GM12892 (cell line): Measurements from ENCODE around the gene C16orf90.
"Not testable (repeated sequence)": the region's sequence is repeated elsewhere in the genome, so short reads cannot be mapped to it uniquely, and the experiment has no call there.

Experiments used
- DNase-seq: peaks from one replicate; pipeline ENCODE4 v3.0.0; 2011; ENCODE audit not compliant: insufficient read length
- FAIRE-seq: peaks from 2 replicates; lab custom pipeline; 2011; peaks lifted over from hg19 to GRCh38; lab: Jason Lieb, UNC
- POLR2A ChIP-seq: IDR thresholded peaks from 2 replicates; pipeline ENCODE4 v1.6.1; 2011; ENCODE audit warnings: low read depth, low read length, control low read depth
- POLR2AphosphoS5 ChIP-seq: IDR thresholded peaks from 2 replicates; pipeline ENCODE4 v1.6.1; 2011; ENCODE audit warnings: low read depth, low read length, control low read depth
- TAF1 ChIP-seq: IDR thresholded peaks from 2 replicates; pipeline ENCODE4 v1.6.1; 2011; ENCODE audit warnings: low read depth, mild to moderate bottlenecking, control low read depth, low read length, borderline replicate concordance

C16orf90 gene

DNA sequence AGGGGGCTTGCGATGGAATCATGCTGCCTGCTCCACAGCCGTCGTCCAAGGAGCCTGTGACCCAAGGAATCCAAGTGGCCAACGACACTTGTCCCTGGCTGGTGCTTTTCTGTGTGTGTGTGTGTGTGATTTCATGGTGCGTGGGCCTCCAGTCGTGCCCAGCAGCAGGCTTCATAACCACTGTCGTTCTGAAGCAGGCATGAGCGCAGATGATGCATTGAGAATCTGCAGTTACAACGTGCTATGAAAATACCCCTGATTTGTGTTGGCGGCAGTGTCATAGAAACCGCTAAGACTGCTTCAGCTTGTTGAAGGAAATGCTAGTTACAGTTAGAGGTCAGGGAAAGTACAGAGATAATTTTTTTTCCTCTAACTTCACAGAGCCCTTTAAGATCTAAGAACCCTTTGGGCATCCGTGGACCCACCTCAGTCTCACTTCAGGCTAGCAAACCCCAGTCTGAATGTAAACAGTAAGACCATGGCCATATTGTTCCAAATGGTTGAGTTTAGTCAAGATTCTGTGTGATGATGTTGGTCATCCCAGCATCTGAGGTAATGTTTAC, 15.6 kb downstream of the C16orf90 start:
- no peak for DNase-seq
- FAIRE-seq = no peak
- TF ChIP-seq POLR2A (no peak), TAF1 (no peak), POLR2AphosphoS5 (no peak)

DNA sequence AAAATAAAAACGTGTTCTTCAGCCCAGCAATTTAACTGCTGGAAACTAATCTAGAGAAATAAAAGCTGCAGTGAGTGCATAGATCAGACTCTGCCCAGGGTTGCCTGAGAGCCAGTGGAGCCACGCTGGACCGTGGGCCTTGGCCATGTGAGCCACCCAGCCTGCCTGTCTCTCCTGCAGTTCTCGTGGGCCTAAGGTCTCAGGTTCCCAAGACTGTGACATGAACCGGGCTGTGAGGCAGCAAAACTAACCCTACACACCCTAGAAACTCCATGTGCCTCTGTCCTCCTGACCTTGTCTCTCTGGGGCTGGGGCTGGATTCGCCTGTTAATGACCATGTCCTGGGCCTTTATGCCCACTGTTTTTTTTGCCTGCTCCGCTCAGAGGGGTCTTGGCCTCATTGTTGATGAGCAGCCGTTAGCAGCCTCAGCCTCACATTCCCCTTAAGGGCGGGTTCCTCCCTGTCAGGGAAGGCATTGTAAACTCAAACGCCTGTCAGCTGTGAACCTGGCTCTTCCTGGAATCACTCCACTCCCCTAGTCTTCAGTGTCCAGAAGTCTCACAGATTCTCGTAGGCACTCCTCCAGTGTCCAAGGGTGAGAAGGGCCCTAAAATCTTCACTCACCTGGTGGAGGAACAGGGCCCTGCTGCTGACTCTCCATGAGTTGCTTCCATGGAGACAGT, 16.9 kb downstream of the C16orf90 start:
- no peak for FAIRE-seq
- DNase-seq = no peak
- TF ChIP-seq TAF1 = no peak
- no peak for TF ChIP-seq POLR2A
- TF ChIP-seq POLR2AphosphoS5 = no peak

DNA sequence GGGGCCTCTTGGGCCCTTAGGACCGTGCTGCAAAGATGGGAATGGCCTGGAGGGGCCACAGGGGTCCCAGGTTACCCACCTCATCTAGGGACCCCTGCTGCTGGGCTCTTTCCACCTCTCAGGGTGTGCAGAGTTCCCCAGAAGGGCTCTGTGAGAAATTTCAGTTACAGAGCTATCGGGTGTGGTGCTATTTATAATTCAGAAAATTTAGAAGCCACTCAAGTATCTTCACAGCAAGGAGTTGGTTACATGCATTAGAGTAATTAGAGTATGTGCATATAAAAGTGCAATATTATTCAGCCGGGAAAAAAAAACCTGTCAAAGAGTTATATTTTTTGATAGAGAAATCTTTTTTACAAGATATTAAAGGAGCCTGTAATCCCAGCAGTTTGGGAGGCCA, 18.9 kb downstream of the C16orf90 start:
- DNase-seq (no peak), FAIRE-seq (no peak)
- no peak for TF ChIP-seq TAF1
- TF ChIP-seq POLR2A = no peak
- TF ChIP-seq POLR2AphosphoS5 = no peak

DNA sequence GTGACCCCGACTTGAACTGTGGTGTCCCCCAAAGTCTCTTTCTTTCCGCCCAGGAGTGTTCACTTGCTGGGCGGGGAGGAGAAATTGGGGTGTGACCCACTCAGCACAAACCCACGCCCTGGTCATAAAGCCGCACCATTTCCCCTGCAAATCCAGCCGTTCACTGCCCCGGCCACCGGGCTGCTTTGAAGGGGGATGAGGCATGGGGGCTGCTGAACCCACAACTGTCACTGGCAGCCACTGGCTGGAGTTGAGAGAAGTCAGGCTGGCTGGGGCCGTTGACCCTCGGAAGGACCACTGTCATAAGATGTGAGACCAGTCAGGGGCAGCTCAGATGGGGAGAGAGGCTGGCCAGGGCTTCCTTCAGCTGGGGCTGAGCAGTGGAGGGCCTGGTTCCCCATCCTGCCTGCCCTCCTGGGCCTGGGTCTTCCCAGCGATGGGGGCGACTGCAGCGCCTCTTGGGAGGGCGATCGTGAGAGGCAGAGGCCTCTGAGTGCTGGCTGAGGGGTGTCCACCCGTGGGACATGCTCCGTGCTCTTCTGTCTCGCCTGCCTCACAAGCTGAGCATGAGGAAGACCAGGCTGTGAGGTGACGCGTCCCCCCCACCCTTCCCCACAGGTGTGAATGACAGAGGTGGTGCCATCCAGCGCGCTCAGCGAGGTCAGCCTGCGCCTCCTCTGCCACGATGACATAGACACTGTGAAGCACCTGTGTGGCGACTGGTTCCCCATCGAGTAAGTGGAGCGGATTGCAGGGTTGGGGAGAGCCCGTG, 19.5 kb downstream of the C16orf90 start:
- DNase-seq (no peak), FAIRE-seq (no peak)
- TF ChIP-seq TAF1 = no peak
- no peak for TF ChIP-seq POLR2A
- no peak for TF ChIP-seq POLR2AphosphoS5

DNA sequence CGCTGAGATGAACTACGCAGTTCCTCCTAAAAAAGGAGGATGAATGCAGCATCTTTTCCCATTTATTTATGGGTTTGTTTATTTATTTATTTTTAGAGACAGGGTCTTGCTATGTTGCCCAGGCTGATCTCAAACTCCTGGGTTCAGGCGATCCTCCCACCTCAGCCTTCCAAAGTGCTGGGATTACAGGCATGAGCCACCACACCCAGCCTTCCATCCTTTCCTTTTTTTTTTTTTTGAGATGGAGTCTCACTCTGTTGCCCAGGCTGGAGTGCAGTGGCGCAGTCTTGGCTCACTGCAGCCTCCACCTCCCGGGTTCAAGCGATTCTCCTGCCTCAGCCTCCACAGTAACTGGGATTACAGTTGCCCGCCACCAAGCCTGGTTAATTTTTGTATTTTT, 20.4 kb downstream of the C16orf90 start:
- FAIRE-seq, DNase-seq: not testable (repeated sequence)

DNA sequence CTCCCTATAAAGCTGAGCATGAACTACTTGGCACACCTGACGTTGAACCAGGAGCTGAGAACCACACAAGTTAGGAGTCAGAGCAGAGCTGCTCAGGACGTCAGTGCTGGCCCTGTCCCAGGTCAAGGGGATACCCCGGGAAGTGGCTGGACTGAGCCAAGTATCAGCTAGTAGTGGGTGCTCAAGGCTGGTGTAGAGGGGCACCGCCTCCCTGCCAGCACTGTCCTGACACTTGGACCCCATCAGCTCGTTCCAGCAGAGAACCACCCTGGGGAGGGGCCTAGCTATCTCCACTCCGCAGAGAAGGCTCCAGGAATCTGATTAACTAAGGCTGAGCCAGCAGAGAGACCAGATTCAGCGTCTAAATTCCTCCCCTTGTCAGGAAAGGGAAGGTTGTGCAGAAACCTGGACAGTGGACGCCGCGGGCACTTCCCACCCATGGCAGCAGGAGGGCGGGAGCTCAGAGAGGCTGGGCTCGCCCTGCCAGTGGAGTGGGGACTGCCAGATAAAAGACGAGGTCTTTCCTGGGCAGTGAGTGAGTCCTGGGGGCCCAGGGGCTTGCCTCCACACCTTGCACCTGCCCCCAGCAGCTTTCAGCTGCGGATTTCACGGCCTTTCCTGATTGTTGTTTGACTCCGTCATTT, 21.0 kb downstream of the C16orf90 start:
- FAIRE-seq = no peak
- no peak for DNase-seq
- TF ChIP-seq POLR2AphosphoS5 = no peak
- TF ChIP-seq TAF1 = no peak
- no peak for TF ChIP-seq POLR2A

DNA sequence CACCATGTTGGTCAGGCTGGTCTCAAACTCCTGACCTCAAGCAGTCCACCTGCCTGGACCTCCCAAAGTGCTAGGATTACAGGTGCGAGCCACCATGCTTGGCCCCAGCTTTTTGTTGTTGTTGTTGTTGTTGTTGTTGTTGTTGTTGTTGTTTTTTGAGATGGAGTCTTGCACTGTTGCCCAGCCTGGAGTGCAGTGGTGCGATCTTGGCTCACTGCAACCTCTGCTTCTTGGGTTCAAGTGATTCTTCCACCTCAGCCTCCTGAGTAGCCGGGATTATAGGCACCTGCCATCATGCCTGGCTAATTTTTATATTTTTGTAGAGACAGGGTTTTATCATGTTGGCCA, 21.7 kb downstream of the C16orf90 start:
- not testable (repeated sequence) for DNase-seq, FAIRE-seq

DNA sequence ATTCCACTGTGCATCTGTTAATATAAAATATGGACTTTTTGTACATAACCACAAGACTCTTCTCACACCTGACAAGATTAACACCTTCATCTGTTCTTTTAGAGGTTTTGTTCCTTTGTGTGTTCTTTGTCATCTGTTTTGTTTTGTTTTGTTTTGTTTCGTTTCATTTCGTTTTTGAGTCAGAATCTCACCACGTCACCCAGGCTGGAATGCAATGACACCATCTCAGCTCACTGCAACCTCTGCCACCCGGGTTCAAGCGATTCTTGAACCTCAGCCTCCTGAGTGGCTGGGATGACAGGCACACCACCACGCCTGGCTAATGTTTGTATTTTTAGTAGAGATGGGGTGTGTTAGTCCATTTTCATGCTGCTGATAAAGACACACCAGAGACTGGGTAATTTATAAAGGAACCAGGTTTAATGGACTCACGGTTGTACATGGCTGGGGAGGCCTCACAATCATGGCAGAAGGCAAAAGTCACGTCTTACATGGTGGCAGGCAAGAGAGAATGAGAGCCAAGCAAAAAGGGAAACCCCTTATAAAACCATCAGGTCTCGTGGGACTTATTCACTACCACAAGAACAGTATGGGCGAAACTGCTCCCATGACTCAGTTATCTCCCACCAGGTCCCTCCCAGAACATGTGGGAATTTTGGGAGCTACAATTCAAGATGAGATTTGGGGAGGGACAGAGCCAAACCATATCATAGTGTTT, 22.3 kb downstream of the C16orf90 start:
- no peak for DNase-seq
- FAIRE-seq = no peak
- no peak for TF ChIP-seq POLR2AphosphoS5
- TF ChIP-seq POLR2A = no peak
- no peak for TF ChIP-seq TAF1

DNA sequence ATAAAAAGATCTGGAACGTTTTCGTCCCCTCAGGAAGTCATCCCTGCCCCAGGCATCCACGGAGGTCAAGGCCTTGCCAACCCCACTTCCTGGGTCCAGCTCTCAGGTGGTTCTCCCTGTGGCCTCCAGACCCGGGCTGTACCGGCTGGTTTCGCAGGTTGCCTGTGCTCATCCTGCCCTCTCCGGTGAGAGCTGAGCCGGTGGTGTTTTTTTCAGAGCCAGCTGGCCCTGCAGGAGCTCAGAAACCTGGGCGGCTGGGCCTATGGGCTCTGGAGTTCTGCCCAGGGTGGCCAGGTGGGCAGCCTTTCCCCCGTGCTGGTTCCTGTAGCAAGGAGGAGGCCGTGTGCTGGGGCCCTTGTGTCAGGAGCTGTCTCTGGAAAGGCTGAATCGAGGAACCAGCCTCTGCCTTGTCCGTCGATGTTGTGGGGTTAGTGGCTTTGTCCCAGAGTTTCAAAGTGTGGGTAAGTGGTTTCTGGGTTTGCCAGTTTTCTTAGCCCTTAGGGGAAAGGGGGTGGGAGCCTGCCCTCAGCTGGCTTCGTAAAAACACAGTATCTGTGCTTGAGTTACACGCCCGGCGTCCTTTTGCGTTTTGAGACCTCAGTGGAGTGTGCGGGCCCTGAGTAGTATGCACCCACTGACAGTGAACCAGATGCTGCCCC, 23.6 kb downstream of the C16orf90 start:
- DNase-seq (no peak), FAIRE-seq (no peak)

DNA sequence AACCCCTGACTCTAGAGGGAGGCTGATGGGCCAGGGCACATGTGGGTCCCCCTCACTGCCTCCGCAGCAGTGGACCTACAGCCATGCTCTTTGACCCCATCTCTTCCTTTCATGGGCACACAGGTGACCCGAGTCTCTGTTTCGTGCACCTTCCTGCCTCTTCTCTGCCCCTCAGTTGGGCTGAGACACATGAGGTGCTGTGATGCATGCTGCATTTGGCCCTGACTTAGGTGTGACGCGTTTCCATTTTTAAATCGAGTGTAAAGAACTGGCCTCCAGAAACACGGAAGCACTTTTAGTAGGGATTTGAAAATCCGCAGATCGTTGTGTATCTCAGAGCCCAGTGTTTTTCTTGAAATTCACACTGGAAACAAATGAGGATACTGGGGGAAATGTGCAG, 24.6 kb downstream of the C16orf90 start:
- FAIRE-seq = no peak
- TF ChIP-seq POLR2A (no peak), POLR2AphosphoS5 (no peak), TAF1 (no peak)
- no peak for DNase-seq

More for the DNA sequence above, 23.6 kb downstream of the C16orf90 start:
- TF ChIP-seq TAF1 (no peak), POLR2A (no peak), POLR2AphosphoS5 (no peak)

DNA sequence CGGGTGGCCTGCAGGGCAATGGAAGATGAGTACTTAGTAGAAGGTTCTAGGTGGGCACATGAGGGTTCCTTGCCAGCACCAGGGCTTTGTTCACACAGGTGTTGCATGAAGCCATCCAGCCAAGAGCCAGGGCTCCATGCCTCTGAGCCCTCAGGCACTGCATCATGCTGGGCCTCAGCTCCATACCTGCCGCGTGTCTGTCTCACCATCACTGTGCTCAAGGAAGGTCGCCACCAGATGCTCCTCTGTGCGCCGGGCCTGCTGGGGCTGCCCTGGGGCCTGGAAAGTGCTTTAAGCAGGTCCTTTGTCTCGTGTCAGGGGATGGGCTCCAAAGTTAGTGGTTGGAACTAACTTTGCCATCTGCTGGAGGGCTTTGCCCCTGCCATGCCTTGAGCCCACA, 25.6 kb downstream of the C16orf90 start:
- no peak for FAIRE-seq
- DNase-seq = no peak
- TF ChIP-seq POLR2AphosphoS5 (no peak), TAF1 (no peak), POLR2A (no peak)
